GM19395 (cell line): ENCODE measurements around the gene WNT1.

ENCODE experiments used
- ATAC-seq: cut with Tn5 transposase; IDR thresholded peaks from one replicate; pipeline ENCODE4 v1.9.1; 2021; ENCODE audit warnings: mild to moderate bottlenecking, moderate library complexity; ENCODE audit not compliant: unreplicated experiment

Gene WNT1

DNA sequence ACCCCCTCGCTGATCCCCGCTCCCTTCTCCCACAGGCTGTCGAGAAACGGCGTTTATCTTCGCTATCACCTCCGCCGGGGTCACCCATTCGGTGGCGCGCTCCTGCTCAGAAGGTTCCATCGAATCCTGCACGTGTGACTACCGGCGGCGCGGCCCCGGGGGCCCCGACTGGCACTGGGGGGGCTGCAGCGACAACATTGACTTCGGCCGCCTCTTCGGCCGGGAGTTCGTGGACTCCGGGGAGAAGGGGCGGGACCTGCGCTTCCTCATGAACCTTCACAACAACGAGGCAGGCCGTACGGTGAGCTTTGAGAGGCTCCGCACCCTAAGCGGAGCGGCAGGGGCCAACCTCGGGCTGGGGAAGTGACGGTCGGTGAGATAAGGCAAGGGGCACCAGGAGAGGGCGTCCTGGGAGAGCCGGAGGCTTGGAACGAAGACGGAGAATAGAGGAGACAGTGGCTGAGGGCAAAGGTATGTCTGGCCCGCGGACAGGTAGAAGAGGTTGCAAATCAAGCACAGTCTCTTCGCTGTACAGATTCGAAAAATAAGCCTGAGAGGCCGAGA lies 2.3 kb downstream of the WNT1 start:
- ATAC-seq: no peak

DNA sequence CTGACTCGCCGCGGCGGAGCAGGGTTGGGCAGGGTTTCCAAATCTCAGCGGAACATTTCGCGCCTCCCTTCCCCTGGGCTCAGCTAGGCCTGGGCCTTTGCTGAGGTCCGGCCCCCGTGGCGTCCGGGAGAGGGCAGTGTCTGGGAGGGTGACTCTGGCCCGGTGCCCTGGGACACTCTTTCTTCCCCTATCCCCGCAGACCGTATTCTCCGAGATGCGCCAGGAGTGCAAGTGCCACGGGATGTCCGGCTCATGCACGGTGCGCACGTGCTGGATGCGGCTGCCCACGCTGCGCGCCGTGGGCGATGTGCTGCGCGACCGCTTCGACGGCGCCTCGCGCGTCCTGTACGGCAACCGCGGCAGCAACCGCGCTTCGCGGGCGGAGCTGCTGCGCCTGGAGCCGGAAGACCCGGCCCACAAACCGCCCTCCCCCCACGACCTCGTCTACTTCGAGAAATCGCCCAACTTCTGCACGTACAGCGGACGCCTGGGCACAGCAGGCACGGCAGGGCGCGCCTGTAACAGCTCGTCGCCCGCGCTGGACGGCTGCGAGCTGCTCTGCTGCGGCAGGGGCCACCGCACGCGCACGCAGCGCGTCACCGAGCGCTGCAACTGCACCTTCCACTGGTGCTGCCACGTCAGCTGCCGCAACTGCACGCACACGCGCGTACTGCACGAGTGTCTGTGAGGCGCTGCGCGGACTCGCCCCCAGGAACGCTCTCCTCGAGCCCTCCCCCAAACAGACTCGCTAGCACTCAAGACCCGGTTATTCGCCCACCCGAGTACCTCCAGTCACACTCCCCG lies 3.0 kb downstream of the WNT1 start:
- no peak for ATAC-seq

DNA sequence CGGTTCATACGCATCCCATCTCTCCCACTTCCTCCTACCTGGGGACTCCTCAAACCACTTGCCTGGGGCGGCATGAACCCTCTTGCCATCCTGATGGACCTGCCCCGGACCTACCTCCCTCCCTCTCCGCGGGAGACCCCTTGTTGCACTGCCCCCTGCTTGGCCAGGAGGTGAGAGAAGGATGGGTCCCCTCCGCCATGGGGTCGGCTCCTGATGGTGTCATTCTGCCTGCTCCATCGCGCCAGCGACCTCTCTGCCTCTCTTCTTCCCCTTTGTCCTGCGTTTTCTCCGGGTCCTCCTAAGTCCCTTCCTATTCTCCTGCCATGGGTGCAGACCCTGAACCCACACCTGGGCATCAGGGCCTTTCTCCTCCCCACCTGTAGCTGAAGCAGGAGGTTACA lies 3.6 kb downstream of the WNT1 start:
- no peak for ATAC-seq

DNA sequence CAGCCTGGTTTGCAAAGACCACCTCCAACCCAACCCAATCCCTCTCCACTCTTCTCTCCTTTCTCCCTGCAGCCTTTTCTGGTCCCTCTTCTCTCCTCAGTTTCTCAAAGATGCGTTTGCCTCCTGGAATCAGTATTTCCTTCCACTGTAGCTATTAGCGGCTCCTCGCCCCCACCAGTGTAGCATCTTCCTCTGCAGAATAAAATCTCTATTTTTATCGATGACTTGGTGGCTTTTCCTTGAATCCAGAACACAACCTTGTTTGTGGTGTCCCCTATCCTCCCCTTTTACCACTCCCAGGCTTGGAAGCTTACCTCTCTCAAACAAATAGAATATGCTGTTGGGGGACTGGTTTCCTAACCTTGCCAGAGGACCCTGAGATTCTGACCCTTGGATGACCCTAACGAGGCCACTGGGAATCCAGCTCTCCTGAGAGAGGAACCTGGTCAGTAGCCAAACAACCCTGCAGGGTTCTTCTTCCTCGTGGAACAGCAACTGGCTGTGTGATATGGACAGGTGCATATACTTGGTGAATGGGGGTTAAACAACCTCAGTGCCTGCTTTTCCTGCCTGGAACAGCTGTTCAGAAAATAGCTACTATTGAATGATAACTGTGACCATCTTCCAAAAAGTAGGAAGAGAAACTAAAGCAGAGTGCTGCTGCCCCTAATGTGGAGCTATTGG lies 4.4 kb downstream of the WNT1 start:
- no peak for ATAC-seq

DNA sequence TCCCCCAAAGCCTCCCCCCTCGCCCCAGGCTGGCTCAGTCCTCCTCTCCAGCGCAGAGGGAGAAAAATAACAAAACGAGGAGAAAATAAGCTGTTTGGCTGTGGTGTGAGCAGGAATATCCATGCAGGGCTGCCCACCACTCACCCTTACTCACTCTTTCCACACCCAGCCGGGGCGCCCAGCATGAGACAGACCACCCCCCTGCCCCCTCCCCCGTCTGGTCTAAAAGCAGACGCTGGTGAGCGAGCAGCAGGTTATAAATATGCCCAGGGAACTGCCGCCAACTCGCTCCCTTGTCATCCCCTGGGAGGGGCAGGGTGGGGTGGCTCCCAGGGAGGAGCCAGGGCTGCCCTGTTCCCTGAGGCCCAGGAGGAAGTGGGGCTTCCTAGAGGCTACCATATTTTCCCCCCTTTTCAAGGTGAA lies 7.4 kb downstream of the WNT1 start:
- ATAC-seq: no peak

DNA sequence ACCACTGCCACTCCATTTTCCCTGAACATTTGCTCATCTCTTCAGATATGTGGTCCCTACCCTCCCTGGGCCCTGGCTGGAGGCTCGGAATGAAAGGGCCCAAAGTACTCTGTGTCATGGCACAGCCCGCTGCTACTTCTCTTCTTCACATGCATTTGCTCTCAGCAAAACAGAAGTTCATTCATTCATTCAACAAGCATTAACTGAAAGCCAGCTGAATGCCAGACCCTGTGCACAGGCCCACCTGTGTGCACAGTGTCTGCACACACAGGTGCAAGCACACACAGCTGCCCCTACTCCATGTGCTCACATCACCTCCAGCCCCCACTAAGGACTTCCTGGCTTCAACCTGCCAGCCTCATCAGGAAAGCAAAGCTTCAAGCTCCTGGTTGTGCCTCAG lies 7.8 kb downstream of the WNT1 start:
- no peak for ATAC-seq

DNA sequence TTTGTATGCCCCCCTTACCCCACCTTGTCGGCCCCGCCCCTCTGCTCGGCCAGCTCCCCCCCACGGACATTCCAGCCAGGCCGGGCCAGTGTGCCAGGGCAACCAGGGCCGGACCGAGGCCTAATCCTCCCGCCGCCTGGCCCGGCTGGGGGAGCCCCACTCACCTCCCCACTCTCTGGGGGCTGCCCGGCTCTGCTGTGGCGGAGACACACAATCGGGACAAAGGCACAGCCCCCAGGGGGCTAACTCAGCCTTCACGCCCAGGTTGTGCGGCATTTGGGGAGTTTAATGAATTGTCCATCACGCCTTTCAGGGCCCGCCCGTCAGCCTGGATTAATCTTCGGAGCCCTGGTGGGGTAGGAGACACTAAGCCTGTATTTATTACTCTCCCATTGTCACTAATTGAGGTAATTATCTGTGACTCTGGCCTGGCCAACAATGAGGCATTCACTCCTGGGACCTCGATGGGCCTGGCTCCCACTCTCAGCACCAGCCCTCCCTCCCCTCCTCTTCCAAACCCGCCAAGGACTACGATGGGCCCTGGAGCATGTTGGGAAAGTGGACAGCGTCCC lies 8.7 kb downstream of the WNT1 start:
- no peak for ATAC-seq

DNA sequence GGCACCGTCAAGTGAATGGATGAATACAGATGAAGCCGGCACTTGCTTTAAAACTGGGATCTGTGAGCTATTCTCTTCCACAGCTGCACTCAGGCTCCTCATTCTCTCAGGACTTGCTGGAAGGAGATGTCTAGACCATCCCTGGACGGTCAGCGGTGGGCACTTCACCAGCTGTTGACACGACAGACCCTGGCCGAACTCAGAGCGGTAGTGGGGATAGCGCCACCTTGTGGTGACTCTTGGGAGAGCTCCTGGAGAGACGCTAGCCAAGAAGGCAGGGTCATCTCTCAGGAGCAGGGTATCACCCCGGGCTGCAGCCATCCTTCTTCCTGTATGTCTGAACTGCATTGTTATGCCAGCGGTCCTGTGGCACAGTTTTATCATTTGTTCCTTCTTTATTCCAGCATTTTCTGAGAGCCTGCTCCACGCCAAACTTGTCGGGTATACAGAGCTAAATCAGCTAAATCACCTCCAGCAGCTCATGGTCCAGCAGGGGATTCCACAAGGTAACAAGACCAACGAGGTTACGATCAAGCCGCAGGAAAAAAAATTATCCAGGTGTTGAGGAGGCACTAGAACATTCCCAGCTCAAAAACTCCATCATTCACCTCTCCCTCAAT lies 10.0 kb downstream of the WNT1 start:
- ATAC-seq: no peak

DNA sequence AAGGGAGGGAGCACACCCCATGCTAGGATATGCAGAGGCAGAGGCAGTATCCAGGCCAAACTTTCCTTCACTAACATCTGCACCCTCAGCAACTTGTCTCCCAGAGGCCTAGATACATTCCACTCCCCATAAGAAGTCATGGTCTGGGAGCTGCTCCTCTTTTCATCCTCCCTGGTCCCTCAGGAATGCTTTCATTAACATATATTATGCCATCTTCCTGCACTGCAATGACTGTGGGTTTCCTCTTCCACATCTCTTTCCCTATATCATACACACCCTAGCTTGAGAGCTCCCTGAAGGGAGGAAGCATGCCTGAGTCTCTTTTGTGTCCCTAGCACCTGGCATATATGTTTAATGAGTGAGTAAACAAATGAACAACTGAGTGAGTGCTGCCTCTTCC lies 12.4 kb downstream of the WNT1 start:
- ATAC-seq: no peak

DNA sequence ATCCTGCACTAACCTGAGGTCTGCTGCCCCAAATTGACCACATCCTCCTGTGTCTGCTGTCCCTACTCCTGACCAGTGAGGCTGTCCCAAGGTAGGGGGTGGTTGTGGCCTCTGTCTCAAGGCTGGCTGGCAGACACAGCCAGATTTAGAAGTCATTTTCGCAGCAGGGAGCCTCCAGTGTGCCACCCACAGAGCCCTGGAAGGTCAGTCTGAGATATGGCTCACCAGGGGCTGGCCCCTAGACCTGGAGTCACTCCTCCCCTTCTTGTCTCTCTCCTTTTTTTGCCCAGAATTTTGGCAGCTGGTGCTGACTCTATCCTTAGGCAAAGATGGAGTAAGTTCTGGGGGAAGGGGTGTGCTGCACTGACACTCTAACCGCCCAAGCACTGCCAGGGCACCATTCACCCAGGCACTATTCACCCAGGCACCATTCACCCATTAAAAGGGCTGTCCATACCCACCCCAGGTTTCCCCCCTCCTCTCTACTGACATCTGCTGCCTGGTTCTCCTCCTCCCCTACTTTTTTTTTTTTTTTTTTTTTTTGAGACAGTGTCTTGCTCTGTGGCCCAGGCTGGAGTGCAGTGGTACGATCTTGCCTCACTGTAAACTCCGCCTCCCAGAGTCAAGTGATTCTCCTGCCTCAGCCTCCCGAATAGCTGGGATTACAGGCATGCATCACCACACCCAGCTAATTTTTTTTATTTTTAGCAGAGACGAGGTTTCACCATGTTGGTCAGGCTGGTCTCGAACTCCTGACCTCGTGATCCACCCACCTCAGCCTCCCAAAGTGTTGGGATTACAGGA lies 13.3 kb downstream of the WNT1 start:
- no peak for ATAC-seq

DNA sequence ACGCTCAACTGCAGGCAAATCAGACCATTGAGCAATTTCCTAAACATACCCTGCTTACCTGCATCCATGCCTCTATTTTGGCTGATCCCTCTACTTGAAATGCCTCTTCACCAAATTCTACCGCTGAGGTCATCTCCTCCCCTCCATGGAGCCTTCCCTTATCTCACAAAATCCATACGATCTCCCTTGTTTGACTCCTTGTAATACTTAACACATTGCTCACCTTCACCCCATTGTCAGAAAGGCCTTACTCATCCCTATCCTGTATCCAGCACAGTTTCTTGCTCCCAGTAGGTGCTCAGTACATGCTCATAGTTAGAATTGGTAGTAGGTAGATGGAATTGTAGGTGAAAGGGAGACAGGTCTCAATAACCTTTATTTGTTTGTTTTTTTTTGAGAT lies 15.7 kb downstream of the WNT1 start:
- no peak for ATAC-seq

DNA sequence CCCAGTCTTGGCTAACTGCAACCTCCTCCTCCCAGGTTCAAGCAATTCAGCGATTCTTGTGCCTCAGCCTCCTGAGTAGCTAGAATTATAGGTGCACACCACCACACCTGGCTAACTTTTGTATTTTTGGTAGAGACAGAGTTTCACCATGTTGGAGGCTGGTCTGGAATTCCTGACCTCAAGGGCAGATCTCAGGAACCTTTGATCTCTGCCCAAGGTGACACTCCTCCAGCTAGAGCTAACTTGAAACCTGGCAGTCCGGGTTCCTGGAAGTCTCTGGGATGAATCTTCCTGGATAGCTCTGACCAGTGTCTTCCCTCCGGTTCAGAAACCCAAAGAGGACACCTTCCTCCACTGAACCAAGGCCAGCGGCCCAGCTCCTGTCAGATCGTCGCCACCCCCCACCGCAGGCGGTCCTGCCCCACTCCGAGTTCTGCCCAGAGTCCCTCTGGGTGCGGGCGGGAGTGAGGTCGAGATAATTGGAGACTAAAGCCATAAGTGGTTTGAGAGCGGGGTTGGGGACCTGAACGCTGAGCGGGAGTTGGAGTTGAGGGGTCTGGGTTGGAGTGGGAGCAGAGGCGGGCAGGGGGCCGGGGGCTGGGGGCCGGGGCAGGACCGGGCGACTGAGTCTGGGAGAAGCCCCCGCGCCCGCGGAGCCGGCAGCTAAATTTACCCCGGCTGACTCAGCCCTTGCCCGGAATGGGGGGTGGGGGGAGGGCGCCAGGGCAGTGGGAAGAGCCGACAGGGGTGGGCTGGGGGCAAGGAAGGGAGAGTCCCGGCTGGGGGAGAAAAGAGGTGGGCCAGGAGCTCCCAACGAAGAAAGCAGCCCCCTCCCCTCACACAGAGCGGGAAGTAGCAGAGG lies 16.3 kb downstream of the WNT1 start:
- ATAC-seq: no peak

DNA sequence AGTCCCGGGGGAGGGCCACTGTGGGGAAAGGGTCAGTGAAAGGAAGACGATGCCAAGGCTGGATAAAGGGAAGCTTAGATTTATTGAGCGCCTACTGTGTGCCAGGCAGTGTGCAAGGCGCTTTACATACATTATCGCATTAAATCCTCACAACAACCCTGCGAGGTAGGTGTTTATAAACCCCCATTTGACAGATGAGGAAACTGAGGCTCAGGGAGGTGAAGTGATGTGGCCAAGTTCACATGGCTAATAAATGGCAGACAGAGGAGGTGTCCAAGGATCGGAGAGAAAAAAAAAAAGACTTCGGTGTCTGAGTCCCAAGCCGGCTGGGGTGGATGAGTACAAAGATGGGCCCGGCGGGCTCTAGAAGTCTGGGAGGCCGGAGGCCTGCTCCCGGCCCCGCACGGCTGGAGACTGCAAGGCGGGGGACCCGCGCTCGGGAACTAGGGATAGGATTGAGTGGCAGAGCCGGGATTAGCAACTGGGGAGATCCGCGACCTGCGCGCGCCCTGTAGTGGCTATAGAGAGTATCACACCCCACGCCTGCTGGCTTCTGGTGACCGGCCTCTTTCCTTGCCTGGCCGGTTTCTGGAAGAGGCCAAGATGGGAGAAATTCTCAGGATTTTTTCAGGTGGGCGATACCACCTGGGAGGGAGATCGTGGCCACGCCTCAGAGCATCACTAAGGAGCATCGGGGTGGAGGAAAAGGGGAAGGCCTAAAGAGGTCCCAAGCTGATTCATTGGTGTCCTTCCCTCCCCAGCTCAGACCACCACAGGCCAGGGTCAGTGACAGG lies 17.2 kb downstream of the WNT1 start:
- no peak for ATAC-seq

DNA sequence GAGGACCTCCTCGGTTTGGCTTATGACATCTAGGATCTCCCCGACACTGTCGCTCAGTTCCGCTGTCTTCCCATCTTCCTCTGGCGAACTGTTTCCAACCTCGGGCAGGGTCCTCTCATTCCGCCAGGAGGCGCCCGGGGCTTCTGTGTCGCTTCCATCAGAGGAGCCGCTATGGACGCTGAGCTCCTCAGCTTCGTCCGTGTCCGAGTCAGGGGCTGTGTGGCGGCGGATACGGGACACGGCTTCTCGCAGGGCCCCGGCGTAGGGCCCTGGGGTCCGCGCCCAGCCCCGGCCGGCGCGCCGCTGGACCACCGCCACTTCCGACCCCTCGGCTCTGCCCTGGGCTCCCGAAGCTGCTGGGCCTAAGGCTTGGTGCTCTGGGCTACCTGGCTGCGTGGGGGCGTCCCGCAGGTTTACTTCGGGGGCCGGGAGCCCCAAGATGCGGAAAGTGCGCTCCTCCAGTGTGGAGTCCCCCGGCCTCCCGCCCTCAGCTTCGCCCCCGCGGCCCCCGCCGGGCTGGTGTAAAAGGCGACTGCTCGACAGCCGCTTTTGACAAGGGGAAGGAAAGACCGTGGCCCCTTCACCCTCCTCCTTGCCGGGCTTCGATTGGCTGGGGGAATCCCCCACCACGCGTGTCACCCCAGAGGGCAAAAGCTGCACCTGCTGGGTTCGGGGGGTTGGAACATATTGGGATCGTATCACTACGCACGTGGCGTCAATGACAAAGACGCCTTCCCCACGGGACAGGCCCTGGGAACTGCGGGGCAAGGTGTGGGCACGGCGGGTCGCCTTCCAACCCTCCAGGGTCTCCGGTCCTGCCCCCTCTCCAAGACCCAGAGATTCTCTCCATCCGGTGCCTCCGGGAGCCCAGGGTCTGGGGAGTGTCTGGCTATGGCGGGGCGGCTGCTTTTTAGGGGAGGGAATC lies 18.9 kb downstream of the WNT1 start:
- no peak for ATAC-seq

DNA sequence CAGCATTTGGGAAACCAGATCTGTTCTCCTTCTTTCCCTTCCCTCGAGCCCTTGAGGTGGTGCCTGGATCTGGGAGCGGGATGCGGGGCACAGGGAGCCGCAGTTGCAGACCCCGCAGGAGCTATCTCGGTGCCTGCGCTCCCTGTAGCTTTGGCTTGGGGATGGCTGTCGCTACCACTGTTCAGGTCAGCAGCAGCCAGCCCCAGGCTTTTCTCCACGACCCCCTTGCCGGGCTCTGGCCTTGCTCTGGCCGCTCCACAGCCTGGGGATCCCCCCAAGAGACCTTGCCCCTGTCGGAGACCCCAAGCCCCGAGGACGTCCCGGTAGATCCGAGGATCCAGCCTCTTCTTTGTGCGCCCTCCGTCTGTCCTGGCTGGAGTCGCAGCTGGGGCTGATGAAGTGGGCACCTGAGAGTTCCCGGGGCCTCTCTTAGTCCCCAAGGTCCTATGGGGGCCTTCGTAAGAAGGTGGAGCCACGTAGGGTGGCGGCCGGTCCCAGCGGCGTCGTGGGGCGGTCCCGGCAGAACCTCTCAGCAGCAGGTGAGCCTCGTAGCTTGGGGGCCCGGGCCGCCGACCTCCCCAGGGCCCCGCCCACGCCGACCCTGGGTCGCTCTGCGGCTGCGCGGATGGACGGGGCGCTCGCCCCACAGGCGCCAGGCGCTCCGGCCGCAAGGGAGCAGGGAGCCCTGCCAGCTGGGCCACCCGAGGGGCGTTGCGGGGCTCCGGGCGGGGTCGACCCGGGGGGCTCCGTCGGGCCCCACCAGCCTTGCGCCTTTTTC lies 19.8 kb downstream of the WNT1 start:
- ATAC-seq: peak; percentile 38

DNA sequence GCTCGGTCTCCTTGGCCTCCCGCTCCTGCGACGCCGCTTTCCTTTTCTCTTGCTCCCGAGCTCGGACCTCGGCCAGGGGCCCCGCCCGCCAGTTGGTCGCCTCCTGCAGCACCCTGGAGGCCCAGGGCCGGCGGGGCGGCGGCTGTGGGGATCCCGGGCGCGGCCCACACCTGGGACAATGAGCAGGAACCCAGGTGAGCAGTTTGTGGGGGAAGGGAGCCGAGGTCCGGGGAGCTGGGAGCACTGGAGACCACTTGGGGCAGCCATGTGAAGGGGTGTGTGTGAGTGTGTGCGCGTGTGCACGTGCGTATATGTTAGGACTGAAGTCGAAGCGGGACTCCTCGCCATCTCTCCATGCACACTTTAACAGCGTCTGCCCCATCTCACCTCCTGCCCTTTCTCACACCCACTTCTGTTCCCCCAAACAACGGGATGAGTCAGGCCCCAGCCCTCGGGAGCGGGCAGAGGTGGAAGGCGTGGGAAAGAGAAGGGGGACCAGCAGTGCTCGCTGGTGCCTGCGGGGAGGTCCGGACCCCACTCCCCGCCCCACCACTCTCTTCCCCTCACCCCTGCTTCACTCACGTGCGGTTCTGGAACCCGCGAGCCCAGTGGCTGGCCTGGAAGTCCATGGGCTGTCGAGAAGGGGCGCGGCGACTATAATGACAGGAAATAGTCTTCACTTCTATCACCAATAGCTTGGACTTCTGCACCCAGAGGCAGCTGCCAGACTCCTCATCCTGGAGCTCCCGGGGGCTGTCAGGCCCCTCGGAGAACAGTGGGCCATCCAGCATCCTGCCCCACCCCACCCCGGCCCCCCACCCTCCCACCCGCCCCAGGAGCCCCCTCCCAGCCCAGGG lies 20.6 kb downstream of the WNT1 start:
- peak; percentile 19 for ATAC-seq
